ENCODE results near the gene LRP5. TPM values are rescaled to one million over a fixed set of nuclear protein-coding genes. Genes with fewer than 3 reads are reported as not detected.

The LRP5 gene
- total RNA-seq, 1 experiment from 2014 or later, result 15.4 TPM

DNA sequence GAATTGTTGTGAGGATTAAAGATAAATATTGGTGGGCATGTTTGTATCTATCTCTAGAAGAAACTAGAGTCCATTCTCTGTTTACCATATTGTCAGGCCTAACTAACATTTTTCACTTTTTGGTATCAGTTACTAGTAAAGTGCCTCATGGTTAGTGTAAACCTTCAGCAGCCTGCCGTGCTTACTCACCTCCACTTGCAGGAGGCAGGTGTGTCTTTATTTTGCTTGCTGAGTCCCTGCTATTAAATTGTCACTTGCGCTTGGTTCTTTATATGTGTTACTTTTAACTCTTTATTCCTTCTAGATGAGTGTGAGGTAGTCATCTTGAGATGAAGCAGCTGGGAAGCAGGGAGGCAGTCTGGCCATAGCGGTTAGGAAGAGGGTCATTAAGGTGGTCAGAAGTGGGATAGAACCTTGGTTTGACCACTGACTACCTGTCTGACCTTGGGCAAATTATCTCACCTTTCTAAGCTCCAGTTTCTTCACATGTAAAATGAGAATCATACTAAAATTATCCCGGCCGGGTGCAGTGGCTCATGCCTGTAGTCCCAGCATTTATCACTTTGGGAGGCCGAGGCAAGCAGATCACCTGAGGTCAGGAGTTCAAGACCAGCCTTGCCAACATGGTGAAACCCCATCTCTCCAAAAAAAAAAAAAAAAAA is 169.3 kb downstream of the LRP5 start:
- DNase-seq (ENCODE audit: low read depth), result no peak
- in situ Hi-C loops (cut with HindIII; ENCODE audit: low pct_unique_long_range_greater_than_20kb, low sequenced_read_pairs), result no loop called here

DNA sequence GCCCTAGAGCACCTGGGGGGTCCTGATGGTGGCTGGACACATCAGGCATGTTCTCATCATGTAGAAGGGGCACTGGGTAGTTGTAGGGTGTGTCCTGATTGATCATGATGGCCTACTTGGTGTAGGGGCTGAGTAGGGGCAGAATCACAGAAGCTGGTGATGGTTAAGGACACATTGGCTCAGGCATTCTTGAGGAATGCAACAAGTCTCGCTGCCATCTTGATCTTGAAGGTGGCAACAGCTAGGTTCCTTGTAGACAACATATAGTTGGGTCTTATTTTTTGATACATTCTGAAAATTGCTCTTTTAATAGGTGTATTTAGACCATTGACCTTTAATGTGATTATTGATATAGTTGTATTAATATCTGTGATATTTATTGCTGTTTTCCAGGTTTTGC is 176.2 kb downstream of the LRP5 start:
- in situ Hi-C loops (cut with HindIII; ENCODE audit: low pct_unique_long_range_greater_than_20kb, low sequenced_read_pairs), result no loop called here
- no peak for DNase-seq (ENCODE audit: low read depth)

DNA sequence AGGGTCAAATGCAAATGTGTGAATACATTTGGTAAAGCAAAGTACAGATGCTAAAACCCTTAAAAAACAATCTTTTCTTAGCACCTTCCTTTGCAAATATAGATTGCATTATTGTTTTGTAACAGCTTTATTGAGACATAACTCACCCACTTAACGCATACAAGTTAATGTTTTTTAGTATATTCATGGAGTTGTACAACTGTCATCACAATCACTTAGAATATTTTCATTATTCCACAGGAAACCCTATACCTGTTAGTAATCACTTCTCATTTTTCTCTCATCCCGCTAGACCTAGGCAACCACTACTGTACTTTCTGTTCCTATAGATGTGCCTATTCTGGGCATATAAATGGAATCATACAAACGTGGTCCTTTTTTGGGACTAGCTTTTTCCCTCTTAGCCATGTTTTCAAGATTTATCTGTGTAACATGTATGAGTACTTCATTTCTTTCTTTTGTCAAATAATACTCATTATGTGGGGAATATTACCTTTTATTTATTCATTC is 182.9 kb downstream of the LRP5 start:
- DNase-seq (ENCODE audit: low read depth), result no peak
- in situ Hi-C loops (cut with HindIII; ENCODE audit: low pct_unique_long_range_greater_than_20kb, low sequenced_read_pairs), result no loop called here

DNA sequence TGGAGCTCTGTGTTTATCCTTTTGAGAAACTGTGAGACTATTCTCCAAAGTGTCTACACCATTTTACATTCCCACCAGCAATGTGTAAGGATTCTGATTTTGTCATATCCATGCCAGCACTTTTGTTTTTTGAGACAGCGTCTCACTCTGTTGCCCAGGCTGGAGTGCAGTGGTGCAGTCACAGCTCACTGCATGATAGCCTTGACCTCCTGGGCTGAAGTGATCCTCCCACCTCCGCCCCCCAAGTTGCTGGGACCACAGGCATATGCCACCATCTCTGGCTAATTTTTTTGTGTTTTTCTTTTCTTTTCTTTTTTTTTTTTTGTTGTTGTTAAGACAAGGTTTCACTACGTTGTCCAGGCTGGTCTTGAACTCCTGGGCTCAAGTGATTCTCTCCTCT is 183.5 kb downstream of the LRP5 start:
- in situ Hi-C loops (cut with HindIII; ENCODE audit: low pct_unique_long_range_greater_than_20kb, low sequenced_read_pairs), result no loop called here
- DNase-seq (ENCODE audit: low read depth), result no peak

DNA sequence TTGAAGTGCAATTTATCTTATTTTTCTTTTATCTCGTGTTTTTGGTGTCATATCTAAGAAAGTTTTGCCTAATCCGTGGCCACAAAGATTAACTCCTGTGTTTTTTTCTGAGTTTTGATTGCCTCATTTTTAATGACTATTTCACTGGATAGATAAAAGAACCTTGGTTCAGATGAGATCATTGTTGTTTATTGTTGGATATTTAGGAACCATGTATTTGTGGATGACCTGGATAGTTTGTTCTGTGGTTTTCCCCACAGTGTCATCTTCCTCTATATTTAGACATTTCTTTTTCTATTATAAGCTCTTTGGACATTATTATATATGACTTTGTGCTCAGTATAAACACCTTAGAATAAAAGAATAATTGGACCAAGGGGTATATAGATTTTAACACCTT is 185.4 kb downstream of the LRP5 start:
- in situ Hi-C loops (cut with HindIII; ENCODE audit: low pct_unique_long_range_greater_than_20kb, low sequenced_read_pairs), result no loop called here
- no peak for DNase-seq (ENCODE audit: low read depth)

DNA sequence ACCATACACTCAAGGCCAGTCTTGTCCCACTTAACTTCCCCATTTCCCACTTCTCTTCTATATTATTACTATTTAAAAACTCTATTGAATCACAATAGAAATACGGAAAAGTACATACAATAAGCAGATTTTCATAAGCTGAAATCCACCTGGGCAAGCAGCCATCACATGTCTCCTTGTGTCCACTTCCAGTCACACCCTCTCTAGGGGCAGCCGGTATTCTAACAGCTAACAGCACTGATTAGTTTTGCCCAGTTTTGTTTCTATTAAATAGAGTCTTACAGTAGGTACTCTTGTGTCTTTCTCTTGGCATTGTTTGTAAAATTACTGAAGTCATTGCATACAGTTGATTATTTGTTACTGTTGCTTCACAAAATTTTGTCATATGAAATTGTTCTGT is 185.9 kb downstream of the LRP5 start:
- DNase-seq (ENCODE audit: low read depth), result no peak
- in situ Hi-C loops (cut with HindIII; ENCODE audit: low pct_unique_long_range_greater_than_20kb, low sequenced_read_pairs), result no loop called here

Other genes with a start within 250 kb of the LRP5 start
- gene CHKA, start 191.2 kb upstream of the LRP5 start, total RNA-seq (2014; rRNA removed; shearing (Covaris generic); ENCODE audit: low replicate concordance), result 24.0 and 41.2 TPM in 2 replicates
- gene KMT5B, start 99.3 kb upstream of the LRP5 start, total RNA-seq (2014; rRNA removed; shearing (Covaris generic); ENCODE audit: low replicate concordance), result 2.2 and 3.8 TPM in 2 replicates
- gene C11orf24, start 40.6 kb upstream of the LRP5 start, total RNA-seq (2014; rRNA removed; shearing (Covaris generic); ENCODE audit: low replicate concordance), result 20.1 and 22.6 TPM in 2 replicates
- gene PPP6R3, start 148.2 kb downstream of the LRP5 start, total RNA-seq (2014; rRNA removed; shearing (Covaris generic); ENCODE audit: low replicate concordance), result 42.6 and 55.0 TPM in 2 replicates

Measured in Caki2 (cell line).